PC-3 (cell line): ENCODE measurements around the gene ZC3H4. TPM values are rescaled to one million over a fixed set of nuclear protein-coding genes. Genes with fewer than 3 reads are reported as not detected.

ENCODE experiments used
- ATAC-seq: fragments of 200-7000 bp; cut with Tn5 transposase; 2 replicates; pipeline ENCODE4 v1.9.1; 2020; ENCODE audit warnings: mild to moderate bottlenecking, moderate library complexity
- BruUV-seq: library from RNA; stranded (reverse); fragments of 400-500 nt; replicated peaks from 2 replicates; lab custom pipeline; 2021; lab: Mats Ljungman, UMichigan
- CTCF ChIA-PET: fragments of 300-600 bp; sonication (Branson Sonifier 250); formaldehyde crosslinking; loops from one replicate; lab custom pipeline; 2022; ENCODE audit warnings: antibody characterized with exemption; lab: Charles Lee
- POLR2A ChIA-PET: fragments of 300-600 bp; sonication (Branson Sonifier 250); formaldehyde crosslinking; loops from one replicate; lab custom pipeline; 2022; ENCODE audit warnings: antibody characterized with exemption; ENCODE audit not compliant: unreplicated experiment; lab: Charles Lee
- DNase-seq: peaks from one replicate; pipeline ENCODE4 v3.0.0-alpha.2; 2015
- H2AFZ ChIP-seq: fragments of 300-600 bp; sonication (generic); 2 replicates; pipeline ENCODE4 v1.6.0; 2016; ENCODE audit warnings: antibody characterized with exemption, low read length
- H3F3A ChIP-seq: fragments of 300-600 bp; sonication (generic); one replicate; pipeline ENCODE4 v1.6.0; 2017; ENCODE audit warnings: antibody characterized with exemption, low read length, control low read depth, mild to moderate bottlenecking; ENCODE audit not compliant: unreplicated experiment
- H3K27ac ChIP-seq: fragments of 300-600 bp; sonication (generic); 2 replicates; pipeline ENCODE4 v1.5.1; 2016; ENCODE audit warnings: mild to moderate bottlenecking, low read length
- H3K27me3 ChIP-seq: fragments of 300-600 bp; sonication (generic); 2 replicates; pipeline ENCODE4 v1.6.1; 2016; ENCODE audit warnings: low read length, mixed read lengths
- H3K36me3 ChIP-seq: fragments of 300-600 bp; sonication (generic); 2 replicates; pipeline ENCODE4 v1.6.1; 2016; ENCODE audit warnings: low read depth, mixed run types, low read length, mixed read lengths
- H3K4me1 ChIP-seq: fragments of 300-600 bp; sonication (generic); 2 replicates; pipeline ENCODE4 v1.5.1; 2016; ENCODE audit warnings: low read length; ENCODE audit not compliant: insufficient read depth
- H3K4me2 ChIP-seq: fragments of 300-600 bp; sonication (generic); 2 replicates; pipeline ENCODE4 v1.6.0; 2016; ENCODE audit warnings: low read length
- H3K4me3 ChIP-seq: fragments of 300-600 bp; sonication (generic); 2 replicates; pipeline ENCODE4 v1.5.1; 2016; ENCODE audit warnings: mild to moderate bottlenecking, low read length, mixed read lengths
- H3K79me2 ChIP-seq: fragments of 300-600 bp; sonication (generic); 2 replicates; pipeline ENCODE4 v1.6.1; 2017; ENCODE audit warnings: low read length, mixed read lengths
- H3K9ac ChIP-seq: fragments of 300-600 bp; sonication (generic); 2 replicates; pipeline ENCODE4 v1.6.0; 2016; ENCODE audit warnings: mild to moderate bottlenecking, low read length
- H3K9me2 ChIP-seq: fragments of 300-600 bp; sonication (generic); replicated peaks from 2 replicates; pipeline ENCODE4 v1.6.1; 2016; ENCODE audit warnings: mixed run types, low read length, mixed read lengths
- H3K9me3 ChIP-seq: fragments of 300-600 bp; sonication (generic); 2 replicates; pipeline ENCODE4 v1.6.1; 2016; ENCODE audit warnings: low read length, mixed read lengths
- H4K20me1 ChIP-seq: fragments of 300-600 bp; sonication (generic); 2 replicates; pipeline ENCODE4 v1.6.1; 2016; ENCODE audit warnings: low read length, mixed read lengths
- CTCF ChIP-seq: fragments of 300-600 bp; sonication (generic); conservative IDR thresholded peaks from 2 replicates; pipeline ENCODE4 v1.5.1; 2017; ENCODE audit warnings: antibody characterized with exemption, low read depth, mild to moderate bottlenecking, low read length
- EZH2 ChIP-seq: fragments of 300-600 bp; sonication (generic); IDR thresholded peaks from one replicate; pipeline ENCODE4 v1.6.1; 2017; ENCODE audit warnings: antibody characterized with exemption, mild to moderate bottlenecking, low read length; ENCODE audit not compliant: unreplicated experiment
- EZH2phosphoT487 ChIP-seq: fragments of 300-600 bp; sonication (generic); IDR thresholded peaks from 2 replicates; pipeline ENCODE4 v1.6.1; 2018; ENCODE audit warnings: mild to moderate bottlenecking, antibody characterized with exemption, low read length, borderline replicate concordance
- intact Hi-C: fragments of 100-400 bp; cut with micrococcal nuclease; formaldehyde crosslinking; loops from 2 replicates; pipeline ENCODE4 v1.9.0; 2023
- total RNA-seq: library from RNA; depleted of rRNA; stranded (reverse); fragments of >200 nt; gene quantifications from 2 replicates; pipeline ENCODE4 v1.2.3, GENCODE V29; 2014

ZC3H4 gene
- total RNA-seq, 1 experiment from 2014 or later = 13.4 TPM

- peak overlapping the region; percentile 66 for H3K4me2 ChIP-seq
Measured at GRCh38 chr19:47096721-47097120, 16.9 kb downstream of the ZC3H4 start.

DNA sequence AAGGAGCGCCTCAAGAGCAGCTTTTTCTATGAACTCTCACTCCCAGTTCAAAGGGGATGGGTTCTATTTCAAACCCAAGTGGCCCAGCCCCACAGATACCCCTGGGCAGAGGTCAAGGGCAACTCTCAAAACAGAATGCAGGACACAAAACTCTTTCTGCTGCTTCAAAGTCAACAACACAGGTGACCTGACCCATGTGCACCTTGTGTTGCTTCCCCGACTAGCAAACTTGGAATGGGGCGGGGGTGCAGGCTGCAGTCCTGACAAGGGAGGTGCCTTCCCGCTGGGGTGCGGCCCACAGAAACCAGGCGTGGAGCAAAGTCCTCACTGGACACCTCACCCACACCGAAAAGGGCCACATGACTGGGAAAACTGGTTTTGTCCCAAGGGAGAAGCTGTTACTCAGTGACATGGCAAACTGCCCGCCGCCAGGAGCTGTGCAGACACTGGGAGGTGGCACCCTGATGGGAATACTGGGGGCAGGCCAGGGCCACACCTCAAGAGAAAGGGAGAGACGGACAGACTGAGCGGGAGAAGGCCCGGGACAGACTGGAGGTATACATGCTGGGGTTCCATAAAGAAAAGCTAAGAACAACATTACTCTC lies 17.4 kb downstream of the ZC3H4 start:
- no TSS peak for BruUV-seq
- H3K9me3 ChIP-seq = no peaks in the 10 kb centered on the region
- H3F3A ChIP-seq = peaks cover 8% of the 10 kb centered on the region
- no peaks in the 10 kb centered on the region for H4K20me1 ChIP-seq
- H3K27ac ChIP-seq = peak overlapping the region; percentile 83
- intact Hi-C loops = no loop called here
- peaks cover 16% of the 10 kb centered on the region; the same call in 1 of the 2 replicates for H3K36me3 ChIP-seq
- peak overlapping the region; percentile 55 for H3K9ac ChIP-seq
- POLR2A ChIA-PET = interaction anchor here (0.6 kb wide), 1 partner anchor 17 kb away, joined by 3 read pairs; the partner anchor contains the start of gene ZC3H4
- H3K4me2 ChIP-seq = peak overlapping the region; percentile 66
- DNase-seq (peak; percentile 94), ATAC-seq (peak; percentile 88)
- peaks cover 82% of the 10 kb centered on the region for H3K79me2 ChIP-seq
- no peaks in the 10 kb centered on the region for H3K27me3 ChIP-seq
- peak overlapping the region; percentile 11; the same call in 1 of the 2 replicates for H3K4me3 ChIP-seq
- TF ChIP-seq CTCF (no peak), EZH2phosphoT487 (no peak), EZH2 (no peak)
- CTCF ChIA-PET = no interaction called here
- no peaks in the 10 kb centered on the region for H3K9me2 ChIP-seq
- H3K4me1 ChIP-seq = peaks cover 28% of the 10 kb centered on the region
- H2AFZ ChIP-seq = no peak overlapping the region

More at GRCh38 chr19:47096721-47097120, 16.9 kb downstream of the ZC3H4 start:
- Histone ChIP-seq H3K9ac (peak overlapping the region; percentile 55), H2AFZ (no peak overlapping the region), H3K27me3 (no peaks in the 10 kb centered on the region), H3K9me2 (no peaks in the 10 kb centered on the region), H3K4me3 (peak overlapping the region; percentile 11; the same call in 1 of the 2 replicates), H3K36me3 (peaks cover 16% of the 10 kb centered on the region; the same call in 1 of the 2 replicates), H3K79me2 (peaks cover 87% of the 10 kb centered on the region), H3K4me1 (peaks cover 28% of the 10 kb centered on the region), H3F3A (peaks cover 8% of the 10 kb centered on the region), H3K9me3 (no peaks in the 10 kb centered on the region), H3K27ac (peak overlapping the region; percentile 83), H4K20me1 (no peaks in the 10 kb centered on the region)
- peak; percentile 25; the same call in 1 of the 2 replicates for ATAC-seq
- TF ChIP-seq CTCF (no peak), EZH2phosphoT487 (no peak)
- intact Hi-C loops = no loop called here
- ChIA-PET CTCF (no interaction called here), POLR2A (interaction anchor here (0.6 kb wide), 1 partner anchor 17 kb away, joined by 3 read pairs; the partner anchor contains the start of gene ZC3H4)
- DNase-seq = no peak
- BruUV-seq = TSS peak; percentile 95
